ES-I3 (cell line): ENCODE data around the gene DAB2IP.

Experiments used
- H3K36me3 ChIP-seq: 2 replicates; pipeline ENCODE4 v1.6.1; 2013; ENCODE audit warnings: mild to moderate bottlenecking, low read length, control low read depth, moderate library complexity; ENCODE audit not compliant: insufficient read depth
- H3K4me1 ChIP-seq: 2 replicates; pipeline ENCODE4 v1.6.1; 2013; ENCODE audit warnings: mild to moderate bottlenecking, control low read depth, low read length; ENCODE audit not compliant: insufficient read depth
- H3K9ac ChIP-seq: 2 replicates; pipeline ENCODE4 v1.6.1; 2013; ENCODE audit warnings: low read depth, mild to moderate bottlenecking, low read length, moderate library complexity
- H3K9me3 ChIP-seq: 2 replicates; pipeline ENCODE4 v1.6.1; 2013; ENCODE audit warnings: mild to moderate bottlenecking, low read length, moderate library complexity; ENCODE audit not compliant: control insufficient read depth, insufficient read depth

Gene DAB2IP

DNA sequence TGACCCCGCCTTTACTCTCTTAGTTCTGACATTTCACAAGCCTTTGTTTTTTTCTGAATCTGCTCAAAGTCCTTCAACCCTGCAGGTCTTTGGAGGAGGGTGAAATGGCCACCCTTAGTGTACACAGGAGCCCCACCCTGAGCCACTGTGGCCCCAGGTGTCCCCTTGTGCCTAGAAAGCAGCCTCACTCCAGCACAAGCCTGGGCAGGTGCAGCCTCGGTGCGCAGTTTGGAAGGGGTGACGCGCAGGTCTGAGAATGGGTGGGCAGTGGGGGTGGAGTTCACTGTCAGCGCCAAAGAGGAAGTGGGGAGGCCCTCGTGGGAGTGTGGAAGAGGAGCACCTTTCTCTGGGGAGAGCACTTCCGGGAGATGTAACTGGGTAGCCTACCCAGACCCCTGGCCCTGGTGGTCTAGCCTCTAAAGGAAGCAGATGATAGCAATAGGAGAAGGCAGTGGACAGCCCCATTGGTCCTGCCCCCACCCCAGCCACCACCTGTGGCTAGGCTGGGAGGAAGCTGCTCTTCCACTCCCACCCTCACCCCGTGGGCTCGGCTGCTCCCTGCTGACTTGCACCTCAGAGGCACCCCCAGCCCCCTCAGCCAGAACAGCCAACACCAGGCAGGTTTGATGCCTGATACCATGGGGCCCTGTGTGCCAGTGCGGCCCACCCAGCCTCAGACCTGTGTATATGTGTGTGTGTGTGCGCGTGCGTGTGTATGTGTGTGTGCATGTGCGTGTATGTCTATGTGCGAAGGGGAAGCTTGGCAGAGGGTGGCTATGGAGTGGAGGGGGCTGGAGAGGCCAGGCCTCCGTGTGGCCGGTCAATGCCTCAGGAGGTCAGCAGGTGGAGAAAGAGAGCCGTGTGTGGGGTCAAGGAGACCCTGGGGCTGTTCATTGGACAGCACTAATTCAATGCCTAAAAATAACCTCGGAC is 16.8 kb upstream of the DAB2IP start:
- no peaks in the 10 kb centered on the region for H3K36me3 ChIP-seq
- H3K9me3 ChIP-seq, result no peaks in the 10 kb centered on the region
- no peaks in the 10 kb centered on the region; the same call in 1 of the 2 replicates for H3K4me1 ChIP-seq
- no peak overlapping the region for H3K9ac ChIP-seq

DNA sequence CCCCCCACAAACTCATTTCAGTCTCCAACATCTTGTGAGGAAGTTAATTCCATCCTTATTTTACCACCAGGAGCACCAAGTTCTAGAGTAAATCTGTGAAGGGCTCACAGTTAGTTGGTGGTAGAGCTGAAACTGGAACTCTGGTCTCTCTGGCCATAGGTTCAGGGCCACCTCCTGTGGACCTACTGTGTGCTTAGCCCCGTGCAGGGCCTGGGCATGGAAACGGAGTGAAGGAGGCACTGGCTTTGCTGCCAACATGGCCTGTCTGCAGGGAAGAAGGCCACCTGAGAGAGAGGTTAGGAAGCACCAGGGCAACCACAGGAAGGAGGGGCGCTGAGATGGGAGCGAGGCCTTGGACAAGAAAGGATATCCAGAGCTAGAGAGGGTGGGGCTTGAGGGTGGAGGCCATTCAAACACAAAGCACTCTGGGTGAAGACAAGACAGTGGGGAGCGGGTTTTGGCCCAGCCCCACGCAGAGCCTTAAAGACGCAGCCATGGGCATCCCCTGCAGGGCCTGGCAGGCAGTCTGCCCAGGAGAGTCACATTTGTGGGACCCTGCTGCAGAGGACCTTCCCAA is 16.0 kb upstream of the DAB2IP start:
- Histone ChIP-seq H3K4me1 (no peaks in the 10 kb centered on the region; the same call in 1 of the 2 replicates), H3K9me3 (no peaks in the 10 kb centered on the region), H3K9ac (no peak overlapping the region), H3K36me3 (no peaks in the 10 kb centered on the region)

- Histone ChIP-seq H3K9ac (no peak overlapping the region), H3K4me1 (no peaks in the 10 kb centered on the region; the same call in 1 of the 2 replicates), H3K36me3 (no peaks in the 10 kb centered on the region), H3K9me3 (no peaks in the 10 kb centered on the region)
Measured at GRCh38 chr9:121636341-121636865, 15.0 kb upstream of the DAB2IP start.

DNA sequence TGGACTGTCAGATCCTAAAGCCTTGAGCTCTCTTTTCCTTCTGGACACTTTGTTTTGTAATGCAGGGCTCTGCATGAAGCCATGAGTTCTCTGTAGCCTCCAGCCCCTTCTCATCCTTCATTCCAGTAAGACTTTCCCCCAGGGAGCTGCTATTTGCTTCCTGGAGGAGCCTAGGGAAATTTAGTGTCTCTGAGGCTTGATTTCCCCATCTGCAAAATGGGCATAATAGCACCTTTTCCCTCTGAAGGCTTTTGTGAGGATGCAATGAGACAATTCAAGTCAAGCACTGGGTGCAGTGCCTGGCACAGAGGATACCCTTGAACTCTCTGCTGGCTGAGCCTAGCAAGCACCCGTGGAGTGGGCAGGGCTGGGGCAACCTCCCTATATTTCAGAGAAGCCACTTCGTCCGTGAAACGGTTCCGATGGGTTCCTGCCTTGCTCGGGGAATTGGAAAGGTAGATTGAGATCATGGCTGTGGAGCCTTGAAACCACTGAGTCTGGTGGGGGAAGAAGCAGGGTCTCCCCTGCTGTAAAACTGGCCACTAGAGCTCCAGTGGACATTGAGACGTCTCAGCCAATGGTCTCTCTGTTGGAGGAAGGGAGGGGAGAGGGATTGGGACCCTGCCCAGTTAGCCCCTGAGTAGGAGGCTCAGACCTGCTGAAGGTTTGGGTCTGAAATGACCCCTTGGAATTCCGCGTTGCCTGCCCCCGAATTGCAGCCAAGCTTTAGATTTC is 14.3 kb upstream of the DAB2IP start:
- Histone ChIP-seq H3K9me3 (no peaks in the 10 kb centered on the region), H3K9ac (no peak overlapping the region), H3K36me3 (no peaks in the 10 kb centered on the region), H3K4me1 (no peaks in the 10 kb centered on the region; the same call in 1 of the 2 replicates)

GRCh38 chr9:121637713-121638220 is 13.7 kb upstream of the DAB2IP start:
- H3K36me3 ChIP-seq, result no peaks in the 10 kb centered on the region
- no peaks in the 10 kb centered on the region for H3K9me3 ChIP-seq
- no peak overlapping the region for H3K9ac ChIP-seq
- H3K4me1 ChIP-seq, result no peaks in the 10 kb centered on the region; the same call in 1 of the 2 replicates

DNA sequence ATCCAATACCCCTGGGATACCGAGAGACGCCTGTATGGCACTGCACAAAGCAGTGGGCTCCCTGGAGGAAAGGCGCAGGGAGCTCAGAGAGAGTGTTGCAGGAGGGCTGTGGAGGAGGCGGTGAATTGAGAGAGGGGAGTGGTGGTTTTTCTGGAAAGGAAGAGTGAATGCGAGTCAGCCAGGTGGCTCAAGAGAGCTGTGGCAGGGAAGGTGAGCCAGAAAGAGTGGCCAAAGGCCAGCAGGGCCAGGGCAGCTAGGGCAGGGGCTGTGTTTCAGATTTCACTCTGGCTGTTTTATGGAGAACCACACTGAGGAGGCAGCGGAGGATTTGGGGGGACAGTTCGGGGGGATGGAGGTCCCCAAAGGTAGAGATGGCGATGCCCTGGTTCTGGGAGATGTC is 13.0 kb upstream of the DAB2IP start:
- H3K9me3 ChIP-seq, result no peaks in the 10 kb centered on the region
- no peak overlapping the region for H3K9ac ChIP-seq
- H3K36me3 ChIP-seq, result no peaks in the 10 kb centered on the region
- no peaks in the 10 kb centered on the region; the same call in 1 of the 2 replicates for H3K4me1 ChIP-seq

- Histone ChIP-seq H3K9ac (no peak overlapping the region), H3K36me3 (no peaks in the 10 kb centered on the region), H3K4me1 (no peaks in the 10 kb centered on the region; the same call in 1 of the 2 replicates), H3K9me3 (no peaks in the 10 kb centered on the region)
Measured at GRCh38 chr9:121638901-121639592, 12.4 kb upstream of the DAB2IP start.

DNA sequence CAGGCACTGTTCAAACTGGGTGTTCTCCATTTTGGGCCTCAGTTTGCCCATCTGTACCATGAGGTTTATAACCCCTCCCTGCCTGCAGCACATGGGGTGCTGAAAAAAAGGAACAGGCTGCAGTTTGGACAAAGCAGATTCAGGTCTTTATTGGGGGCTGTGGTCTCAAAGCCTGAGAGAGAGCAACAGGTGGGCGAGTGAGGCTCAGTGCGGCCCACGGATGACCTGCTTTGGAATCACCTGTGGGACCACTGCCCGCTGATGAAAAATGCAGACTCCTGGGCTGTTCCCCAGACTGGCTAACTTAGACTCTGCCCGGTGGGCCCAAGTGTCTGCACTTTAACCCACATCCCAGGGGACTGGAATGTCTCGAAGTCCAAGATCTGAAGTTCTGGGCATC is 11.8 kb upstream of the DAB2IP start:
- Histone ChIP-seq H3K36me3 (no peaks in the 10 kb centered on the region), H3K9me3 (no peaks in the 10 kb centered on the region), H3K9ac (no peak overlapping the region), H3K4me1 (no peaks in the 10 kb centered on the region; the same call in 1 of the 2 replicates)

- H3K4me1 ChIP-seq, result peaks cover 4% of the 10 kb centered on the region; the same call in 1 of the 2 replicates
- H3K9ac ChIP-seq, result no peak overlapping the region
- no peaks in the 10 kb centered on the region for H3K9me3 ChIP-seq
- H3K36me3 ChIP-seq, result no peaks in the 10 kb centered on the region
Measured at GRCh38 chr9:121640076-121640475, 11.4 kb upstream of the DAB2IP start.

DNA sequence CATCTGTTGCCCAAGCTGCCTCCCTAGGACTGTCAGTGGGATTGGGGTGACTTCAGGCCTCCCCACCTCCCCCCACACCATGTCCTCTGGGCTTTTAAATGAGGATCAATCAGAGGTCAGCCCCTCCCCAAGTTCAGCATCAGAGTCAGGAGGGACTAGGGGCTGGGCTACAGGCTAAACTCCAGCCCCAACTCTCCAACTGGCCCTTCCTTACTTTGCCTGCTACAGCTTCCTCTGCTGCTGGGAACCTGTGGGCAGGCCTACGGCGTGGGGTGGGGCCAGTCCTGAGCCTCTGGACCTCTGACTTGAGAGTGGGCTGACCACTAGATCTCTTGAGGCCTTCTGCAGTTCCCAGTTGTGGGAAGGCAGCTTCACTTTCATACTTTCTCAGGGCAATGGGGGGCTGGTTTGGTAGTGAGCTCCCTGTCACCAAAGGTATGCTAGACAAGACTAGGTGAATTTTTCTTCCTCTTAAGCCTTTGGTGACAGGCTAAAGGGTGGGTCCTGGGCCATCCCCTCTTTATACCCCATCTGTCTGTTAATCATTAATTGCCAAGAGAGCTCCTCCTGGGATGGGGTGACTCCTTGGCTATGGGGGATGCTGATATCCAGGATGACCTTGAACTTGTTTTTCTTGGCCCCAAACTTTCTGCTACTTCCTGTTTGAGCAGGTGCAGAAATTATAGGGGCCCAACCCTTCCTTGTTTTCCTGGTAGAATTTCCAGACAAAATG is 10.8 kb upstream of the DAB2IP start:
- Histone ChIP-seq H3K36me3 (no peaks in the 10 kb centered on the region), H3K9me3 (no peaks in the 10 kb centered on the region), H3K9ac (no peak overlapping the region), H3K4me1 (peaks cover 10% of the 10 kb centered on the region; the same call in 1 of the 2 replicates)

GRCh38 chr9:121641224-121641611 is 10.2 kb upstream of the DAB2IP start:
- H3K9ac ChIP-seq, result no peak overlapping the region
- no peaks in the 10 kb centered on the region for H3K9me3 ChIP-seq
- H3K36me3 ChIP-seq, result no peaks in the 10 kb centered on the region
- peaks cover 15% of the 10 kb centered on the region; the same call in 1 of the 2 replicates for H3K4me1 ChIP-seq

DNA sequence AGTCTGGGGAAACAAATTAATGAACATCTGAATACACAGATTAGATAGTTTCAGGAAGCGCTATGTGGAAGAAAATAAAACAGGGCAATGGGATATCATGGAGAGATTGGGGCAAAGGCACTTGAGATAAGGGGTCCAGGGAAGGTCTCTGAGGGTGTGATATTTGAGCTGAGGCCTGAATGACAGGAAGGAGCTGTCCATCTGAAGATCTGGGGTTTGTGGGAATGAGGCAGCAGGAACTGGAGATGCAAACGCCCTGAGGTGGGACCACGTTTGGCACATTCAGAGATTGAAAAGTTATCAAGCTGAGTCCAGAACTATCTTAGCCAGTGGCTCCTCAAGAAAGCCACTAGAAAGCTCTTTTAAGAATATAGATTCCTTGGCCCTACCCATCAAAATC is 8.7 kb upstream of the DAB2IP start:
- Histone ChIP-seq H3K4me1 (peaks cover 15% of the 10 kb centered on the region; the same call in 1 of the 2 replicates), H3K36me3 (no peaks in the 10 kb centered on the region), H3K9ac (no peak overlapping the region), H3K9me3 (no peaks in the 10 kb centered on the region)

- H3K4me1 ChIP-seq, result peaks cover 15% of the 10 kb centered on the region; the same call in 1 of the 2 replicates
- H3K9me3 ChIP-seq, result no peaks in the 10 kb centered on the region
- H3K36me3 ChIP-seq, result no peaks in the 10 kb centered on the region
- H3K9ac ChIP-seq, result no peak overlapping the region
Measured at GRCh38 chr9:121643473-121643872, 8.0 kb upstream of the DAB2IP start.
